ENCODE measurements around the gene LSM10. TPM values are rescaled to one million over a fixed set of nuclear protein-coding genes. Genes with fewer than 3 reads are reported as not detected.

LSM10 gene
- total RNA-seq, 2 donors from 2014 or later = 36.8 to 72.7 TPM

GRCh38 chr1:36343651-36344394 lies 53.9 kb downstream of the LSM10 start:
- Histone ChIP-seq H3K4me1 (replicated peaks) (no peaks in the 10 kb centered on the region), H3K9me3 (no peaks in the 10 kb centered on the region), H3K4me3 (no peak overlapping the region), H3K27ac (no peak overlapping the region), H3K36me3 (peaks cover 0 to 5% of the 10 kb centered on the region in 2 donors), H3K27me3 (replicated peaks; ENCODE audit: insufficient read depth) (no peaks in the 10 kb centered on the region)
- TF ChIP-seq CTCF (IDR thresholded peaks at IDR 0.05) (no peak), POLR2A (IDR thresholded peaks at IDR 0.05) (no peak), POLR2AphosphoS5 (IDR thresholded peaks at IDR 0.05) (no peak)
- DNase-seq (ENCODE audit: low spot score) = no peak
- 92% methylated on average over 24 of the region's 24 CpGs for WGBS
- intact Hi-C loops (cut with DNase I) = loop anchor here (2.0 kb wide), 1 partner anchor 77 kb away; no protein-coding TSS in a partner anchor

Small RNA genes lying within 50 kb of the gene (small RNA-seq; reads per million reads assigned to genes)
- gene RNU4-27P (0 reads per million in 2 donors), gene SNORA63C (0.30 to 3.5 reads per million in 2 donors)

Other genes with a start within 250 kb of the LSM10 start
- gene TRAPPC3, start 248.4 kb downstream of the LSM10 start, total RNA-seq = 10 to 100 TPM; 90.0 to 92.5 TPM
- 100 to 1,000 TPM in 1 of 2 donors, 10 to 100 TPM in 1; 97.3 to 132 TPM for gene MAP7D1, start 241.7 kb downstream of the LSM10 start, total RNA-seq
- gene THRAP3, start 173.5 kb downstream of the LSM10 start, total RNA-seq = 100 to 1,000 TPM; 100 to 123 TPM
- gene SH3D21, start 91.5 kb downstream of the LSM10 start, total RNA-seq = 10 to 100 TPM in 1 of 2 donors, 1 to 10 TPM in 1; 8.1 to 10.6 TPM
- 10 to 100 TPM; 67.1 to 78.7 TPM for gene EVA1B, start 74.3 kb downstream of the LSM10 start, total RNA-seq
- 100 to 1,000 TPM in 1 of 2 donors, 10 to 100 TPM in 1; 30.8 to 111 TPM for gene STK40, start 12.0 kb downstream of the LSM10 start, total RNA-seq
- 10 to 100 TPM; 16.7 to 25.6 TPM for gene OSCP1, start 52.5 kb upstream of the LSM10 start, total RNA-seq
- 10 to 100 TPM; 53.3 to 66.0 TPM for gene MRPS15, start 66.5 kb upstream of the LSM10 start, total RNA-seq
- gene CSF3R, start 85.0 kb upstream of the LSM10 start, total RNA-seq = 10 to 100 TPM in 1 of 2 donors, 1 to 10 TPM in 1; 3.9 to 17.0 TPM